ENCODE data around the gene BSN.
"Not testable (repeated sequence)": the region's sequence is repeated elsewhere in the genome, so short reads cannot be mapped to it uniquely, and the experiment has no call there.

The BSN gene

GRCh38 chr3:49695350-49696015, 141.2 kb downstream of the BSN start:
- not testable (repeated sequence) for DNase-seq (ENCODE audit: low spot score)

GRCh38 chr3:49699281-49699979, 145.2 kb downstream of the BSN start:
- no peak for DNase-seq (ENCODE audit: low spot score)

- DNase-seq (ENCODE audit: low spot score) = no peak
These were observed 145.7 kb downstream of the BSN start for GRCh38 chr3:49700014-49700413.

GRCh38 chr3:49700453-49701128, 146.3 kb downstream of the BSN start:
- no peak for DNase-seq (ENCODE audit: low spot score)

GRCh38 chr3:49701388-49702077, 147.3 kb downstream of the BSN start:
- peak; percentile 49 for DNase-seq (ENCODE audit: low spot score)

- DNase-seq (ENCODE audit: low spot score) = no peak
These were observed 148.4 kb downstream of the BSN start for GRCh38 chr3:49702672-49703071.

- DNase-seq (ENCODE audit: low spot score) = peak; percentile 90
These were observed 149.2 kb downstream of the BSN start for GRCh38 chr3:49703443-49703927.

- no peak for DNase-seq (ENCODE audit: low spot score)
These were observed 149.7 kb downstream of the BSN start for GRCh38 chr3:49703956-49704355.

- no peak for DNase-seq (ENCODE audit: low spot score)
These were observed 150.4 kb downstream of the BSN start for GRCh38 chr3:49704629-49705028.

GRCh38 chr3:49705390-49705960, 151.2 kb downstream of the BSN start:
- DNase-seq (ENCODE audit: low spot score) = no peak

- DNase-seq (ENCODE audit: low spot score) = no peak
These were observed 152.3 kb downstream of the BSN start for GRCh38 chr3:49706456-49707112.

- DNase-seq (ENCODE audit: low spot score) = no peak
These were observed 152.8 kb downstream of the BSN start for GRCh38 chr3:49707113-49707480.

GRCh38 chr3:49709852-49710251, 155.6 kb downstream of the BSN start:
- DNase-seq (ENCODE audit: low spot score) = no peak

- DNase-seq (ENCODE audit: low spot score) = no peak
These were observed 157.2 kb downstream of the BSN start for GRCh38 chr3:49711489-49711888.

- DNase-seq (ENCODE audit: low spot score) = no peak
These were observed 157.9 kb downstream of the BSN start for GRCh38 chr3:49712166-49712565.

GRCh38 chr3:49712631-49713317, 158.5 kb downstream of the BSN start:
- DNase-seq (ENCODE audit: low spot score) = no peak

GRCh38 chr3:49713336-49714105, 159.2 kb downstream of the BSN start:
- no peak for DNase-seq (ENCODE audit: low spot score)

- no peak for DNase-seq (ENCODE audit: low spot score)
These were observed 160.7 kb downstream of the BSN start for GRCh38 chr3:49714728-49715550.

GRCh38 chr3:49715611-49716121, 161.4 kb downstream of the BSN start:
- no peak for DNase-seq (ENCODE audit: low spot score)
